D721Med (cell line): ENCODE data around the gene ORC6.

Experiments used
- DNase-seq: peaks from one replicate; pipeline ENCODE4 v3.0.0; 2011; ENCODE audit warnings: low spot score; ENCODE audit not compliant: insufficient read length
- FAIRE-seq: peaks from 2 replicates; lab custom pipeline; 2011; peaks lifted over from hg19 to GRCh38; lab: Jason Lieb, UNC
- CTCF ChIP-seq: IDR thresholded peaks from 2 replicates; pipeline ENCODE4 v1.5.1; 2012; ENCODE audit warnings: mild to moderate bottlenecking, control low read depth; ENCODE audit not compliant: insufficient read depth; ENCODE audit errors: missing control alignments

ORC6 gene

DNA sequence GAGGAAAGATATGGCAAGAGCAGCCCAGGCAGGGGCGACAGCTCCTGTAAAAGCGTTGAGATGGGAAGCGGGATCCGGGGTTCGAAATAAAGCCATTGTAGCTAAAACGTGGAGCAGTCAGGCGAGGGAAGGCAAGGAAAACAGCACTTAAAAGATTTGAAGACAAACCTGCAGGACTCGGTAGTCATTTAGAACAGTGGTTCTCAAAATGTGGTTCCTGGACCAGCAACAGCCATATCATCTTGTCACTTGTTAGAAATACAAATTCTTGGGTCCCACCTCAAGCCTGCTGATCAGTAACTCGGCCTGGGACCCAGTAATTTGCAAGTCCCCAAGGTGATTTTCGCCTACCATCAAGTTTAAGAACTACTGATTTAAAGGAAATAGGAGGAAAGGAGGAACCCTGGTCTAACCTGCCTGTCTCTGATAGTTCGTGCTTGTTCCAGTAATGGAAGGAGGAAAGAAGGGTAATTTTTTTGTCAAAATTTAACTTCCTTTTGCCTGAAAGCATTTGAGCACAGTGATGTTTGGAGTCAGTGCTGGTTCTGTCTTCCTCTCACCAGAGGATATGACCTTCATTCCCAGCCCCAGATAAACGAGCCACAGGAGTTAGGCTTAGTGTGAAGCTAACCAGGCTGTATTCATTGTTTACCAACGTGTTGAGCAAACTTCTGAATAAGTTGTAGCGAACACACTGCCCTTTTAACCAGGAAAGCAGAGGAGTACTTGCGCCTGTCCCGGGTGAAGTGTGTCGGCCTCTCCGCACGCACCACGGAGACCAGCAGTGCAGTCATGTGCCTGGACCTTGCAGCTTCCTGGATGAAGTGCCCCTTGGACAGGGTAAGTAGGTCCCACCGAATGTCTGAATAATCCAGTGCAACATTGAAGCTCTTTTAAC, 1.1 kb downstream of the ORC6 start:
- TF ChIP-seq CTCF = no peak
- DNase-seq = no peak
- no peak for FAIRE-seq

DNA sequence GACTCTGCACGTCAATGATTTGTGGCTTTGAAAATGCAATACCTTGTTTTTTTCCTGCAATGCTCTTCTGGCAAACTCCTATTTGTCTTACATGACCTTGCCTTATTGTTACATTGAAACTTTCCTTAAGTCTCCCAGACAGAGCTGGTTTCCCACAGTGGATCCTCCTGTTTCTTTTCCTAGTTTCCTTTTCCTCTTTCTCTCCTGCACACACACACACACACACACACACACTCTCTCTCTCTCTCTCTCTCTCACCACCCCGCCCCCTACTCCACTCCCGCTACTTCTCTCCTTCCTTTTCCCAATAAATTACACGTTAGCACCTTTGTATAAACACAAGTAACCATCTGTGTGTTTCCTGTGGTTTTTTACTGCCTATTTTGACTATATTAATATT, 2.3 kb downstream of the ORC6 start:
- FAIRE-seq = no peak
- TF ChIP-seq CTCF = no peak
- no peak for DNase-seq

DNA sequence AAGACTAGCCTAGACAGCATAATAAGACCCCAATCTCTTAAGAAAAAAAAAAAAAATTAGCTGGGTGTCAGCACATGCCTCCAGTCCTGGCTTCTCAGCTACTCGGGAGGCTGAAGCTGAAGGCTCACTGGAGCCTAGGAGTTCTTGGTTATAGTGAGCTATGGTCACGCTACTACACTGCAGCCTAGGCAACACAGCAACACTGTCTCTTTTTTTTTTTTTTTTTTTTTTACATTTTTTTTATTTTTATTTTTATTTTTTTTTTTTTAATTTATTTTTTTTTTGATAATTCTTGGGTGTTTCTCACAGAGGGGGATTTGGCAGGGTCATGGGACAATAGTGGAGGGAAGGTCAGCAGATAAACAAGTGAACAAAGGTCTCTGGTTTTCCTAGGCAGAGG, 4.1 kb downstream of the ORC6 start:
- DNase-seq = no peak
- FAIRE-seq = no peak
- no peak for TF ChIP-seq CTCF

- FAIRE-seq (no peak), DNase-seq (no peak)
- TF ChIP-seq CTCF = no peak
These were observed 6.5 kb downstream of the ORC6 start for GRCh38 chr16:46695937-46696336.

GRCh38 chr16:46696957-46697356, 7.5 kb downstream of the ORC6 start:
- FAIRE-seq = no peak
- TF ChIP-seq CTCF = no peak
- DNase-seq = no peak

DNA sequence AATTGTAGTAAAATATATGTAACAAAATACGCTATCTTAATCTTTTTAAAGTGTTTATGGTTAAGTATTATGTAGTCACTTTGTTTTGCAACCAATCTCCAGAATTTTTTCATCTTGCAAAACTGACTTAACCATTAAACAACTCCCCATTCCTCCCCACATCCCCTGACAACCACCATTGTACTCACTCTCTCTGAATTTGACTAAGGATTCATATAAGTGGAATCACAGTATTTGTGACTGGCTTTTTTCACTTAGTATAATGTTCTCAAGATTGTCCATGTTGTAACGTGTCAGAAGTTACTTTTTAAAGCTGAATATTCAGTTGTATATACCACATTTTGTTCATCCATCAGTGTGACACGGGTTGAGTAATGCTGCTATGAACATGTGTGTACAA, 10.6 kb downstream of the ORC6 start:
- no peak for TF ChIP-seq CTCF
- FAIRE-seq = no peak
- no peak for DNase-seq

DNA sequence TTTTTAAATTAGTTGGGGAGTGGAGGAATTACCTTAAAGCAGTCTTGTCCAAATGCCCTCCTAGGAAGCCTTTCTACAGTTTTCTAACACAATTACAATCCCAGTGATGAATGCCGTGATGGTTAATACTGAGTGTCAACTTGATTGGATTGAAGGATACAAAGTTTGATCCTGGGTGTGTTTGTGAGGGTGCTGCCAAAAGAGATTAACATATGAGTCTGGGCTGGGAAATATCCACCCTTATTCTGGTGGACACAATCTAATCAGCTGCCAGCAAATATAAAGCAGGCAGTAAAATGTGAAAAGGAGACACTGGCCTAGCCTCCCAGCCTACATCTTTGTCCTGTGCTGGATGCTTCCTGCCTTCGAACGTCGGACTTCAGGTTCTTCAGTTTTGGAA, 12.2 kb downstream of the ORC6 start:
- no peak for TF ChIP-seq CTCF
- FAIRE-seq (no peak), DNase-seq (no peak)
